HEK293T (cell line): ENCODE measurements around the gene MGMT.

ENCODE experiments used
- CTCF ChIA-PET: fragments of 350-600 bp; formaldehyde crosslinking; extraction: SDS; loops from one replicate; lab custom pipeline; 2021; ENCODE audit warnings: antibody characterized with exemption, inconsistent platforms; lab: Yijun Ruan, JAX
- POLR2A ChIA-PET: fragments of 350-600 bp; formaldehyde crosslinking; extraction: SDS; loops from one replicate; lab custom pipeline; 2020; ENCODE audit warnings: antibody characterized with exemption, inconsistent platforms; lab: Yijun Ruan, JAX
- DNase-seq: peaks from one replicate; pipeline ENCODE4 v3.0.0; 2012; ENCODE audit warnings: mixed read lengths; ENCODE audit errors: extremely low spot score
- ARNT ChIP-seq: fragments of 450-650 bp; IDR thresholded peaks from 2 replicates; pipeline ENCODE4 v1.6.1; 2017; ENCODE audit warnings: mild to moderate bottlenecking
- BHLHE40 ChIP-seq: fragments of 450-650 bp; IDR thresholded peaks from 2 replicates; pipeline ENCODE4 v1.6.1; 2016; ENCODE audit warnings: mild to moderate bottlenecking, moderate library complexity, borderline replicate concordance
- CTBP1 ChIP-seq: fragments of 450-650 bp; IDR thresholded peaks from 2 replicates; pipeline ENCODE4 v1.6.1; 2016; ENCODE audit warnings: borderline replicate concordance
- ELF4 ChIP-seq: fragments of 450-650 bp; IDR thresholded peaks from 2 replicates; pipeline ENCODE4 v1.6.1; 2017; ENCODE audit warnings: antibody characterized with exemption
- FOXA1 ChIP-seq: fragments of 450-650 bp; IDR thresholded peaks from 2 replicates; pipeline ENCODE4 v1.6.1; 2016; ENCODE audit warnings: mild to moderate bottlenecking
- FOXK2 ChIP-seq: fragments of 450-650 bp; IDR thresholded peaks from 2 replicates; pipeline ENCODE4 v1.6.1; 2016; ENCODE audit warnings: mild to moderate bottlenecking
- FOXM1 ChIP-seq: fragments of 450-650 bp; IDR thresholded peaks from 2 replicates; pipeline ENCODE4 v1.6.1; 2017; ENCODE audit warnings: mild to moderate bottlenecking, borderline replicate concordance
- HDGF ChIP-seq: fragments of 450-650 bp; IDR thresholded peaks from 2 replicates; pipeline ENCODE4 v1.6.1; 2017; ENCODE audit warnings: antibody characterized with exemption, borderline replicate concordance
- L3MBTL2 ChIP-seq: fragments of 450-650 bp; conservative IDR thresholded peaks from 2 replicates; pipeline ENCODE4 v1.6.1; 2016; ENCODE audit warnings: mild to moderate bottlenecking
- LEF1 ChIP-seq: fragments of 450-650 bp; IDR thresholded peaks from 2 replicates; pipeline ENCODE4 v1.6.1; 2017; ENCODE audit warnings: mild to moderate bottlenecking, borderline replicate concordance
- NFRKB ChIP-seq: fragments of 450-650 bp; IDR thresholded peaks from 2 replicates; pipeline ENCODE4 v1.6.1; 2016; ENCODE audit warnings: mild to moderate bottlenecking, moderate library complexity
- PKNOX1 ChIP-seq: fragments of 450-650 bp; IDR thresholded peaks from 2 replicates; pipeline ENCODE4 v1.6.1; 2016
- SP1 ChIP-seq: fragments of 450-650 bp; IDR thresholded peaks from 2 replicates; pipeline ENCODE4 v1.6.1; 2017
- SUZ12 ChIP-seq: fragments of 450-650 bp; IDR thresholded peaks from 2 replicates; pipeline ENCODE4 v1.6.1; 2016; ENCODE audit warnings: mild to moderate bottlenecking
- TARDBP ChIP-seq: fragments of 450-650 bp; IDR thresholded peaks from 2 replicates; pipeline ENCODE4 v1.6.1; 2016
- ZNF384 ChIP-seq: fragments of 450-650 bp; IDR thresholded peaks from 2 replicates; pipeline ENCODE4 v1.6.1; 2016

Gene MGMT

GRCh38 chr10:129629911-129630310 lies 162.9 kb downstream of the MGMT start:
- no peak for DNase-seq
- no peak for TF ChIP-seq LEF1
- no peak for TF ChIP-seq SP1
- TF ChIP-seq HDGF: no peak
- no peak for TF ChIP-seq TARDBP
- no peak for TF ChIP-seq SUZ12
- no peak for TF ChIP-seq FOXK2
- TF ChIP-seq ELF4: no peak
- TF ChIP-seq L3MBTL2: no peak
- no peak for TF ChIP-seq PKNOX1
- TF ChIP-seq ARNT: no peak
- ChIA-PET POLR2A (no interaction called here), CTCF (no interaction called here)

- ChIA-PET CTCF (no interaction called here), POLR2A (no interaction called here)
Measured at GRCh38 chr10:129631006-129631405, 164.0 kb downstream of the MGMT start.

GRCh38 chr10:129631870-129632623 lies 165.0 kb downstream of the MGMT start:
- POLR2A ChIA-PET: no interaction called here

More at GRCh38 chr10:129631006-129631405, 164.0 kb downstream of the MGMT start:
- no peak for DNase-seq
- TF ChIP-seq FOXA1 (no peak), SP1 (no peak), TARDBP (no peak), PKNOX1 (no peak), L3MBTL2 (no peak), CTBP1 (no peak), LEF1 (no peak)

GRCh38 chr10:129637010-129637409 lies 170.0 kb downstream of the MGMT start:
- POLR2A ChIA-PET: no interaction called here
- CTCF ChIA-PET: no interaction called here
- TF ChIP-seq FOXA1 (no peak), SUZ12 (no peak), NFRKB (no peak), CTBP1 (no peak), L3MBTL2 (no peak), LEF1 (no peak), BHLHE40 (no peak), PKNOX1 (no peak), ZNF384 (no peak)
- no peak for DNase-seq

More at GRCh38 chr10:129631870-129632623, 165.0 kb downstream of the MGMT start:
- CTCF ChIA-PET: no interaction called here
- TF ChIP-seq ELF4 (no peak), NFRKB (no peak)
- DNase-seq: no peak

GRCh38 chr10:129637846-129638245 lies 170.8 kb downstream of the MGMT start:
- POLR2A ChIA-PET: no interaction called here
- no peak for DNase-seq
- TF ChIP-seq LEF1 (no peak), ZNF384 (no peak), HDGF (no peak), FOXK2 (no peak), ELF4 (no peak), FOXM1 (no peak), FOXA1 (no peak), SUZ12 (no peak), TARDBP (no peak), NFRKB (no peak), ARNT (no peak), BHLHE40 (no peak), CTBP1 (no peak), SP1 (no peak)

GRCh38 chr10:129641351-129641750 lies 174.3 kb downstream of the MGMT start:
- CTCF ChIA-PET: no interaction called here
- POLR2A ChIA-PET: no interaction called here
- TF ChIP-seq L3MBTL2 (no peak), LEF1 (no peak), PKNOX1 (no peak), ELF4 (no peak), BHLHE40 (no peak), ZNF384 (no peak), FOXK2 (no peak), CTBP1 (no peak), HDGF (no peak), SUZ12 (no peak), ARNT (no peak), FOXM1 (no peak), TARDBP (no peak), FOXA1 (no peak), NFRKB (no peak), SP1 (no peak)
- no peak for DNase-seq

More at GRCh38 chr10:129637846-129638245, 170.8 kb downstream of the MGMT start:
- CTCF ChIA-PET: no interaction called here
